ENCODE measurements around the gene SLC46A3.

- TF ChIP-seq CTCF (IDR thresholded peaks at IDR 0.05; ENCODE audit: low read depth, low read length, missing input control) (no peak), MAX (IDR thresholded peaks at IDR 0.05) (no peak)
These were observed 2.3 kb downstream of the SLC46A3 start for GRCh38 chr13:28716511-28716910.
